ENCODE results near the gene GLCCI1. TPM values are rescaled to one million over a fixed set of nuclear protein-coding genes. Genes with fewer than 3 reads are reported as not detected.
"Not testable (repeated sequence)": the region's sequence is repeated elsewhere in the genome, so short reads cannot be mapped to it uniquely, and the experiment has no call there.

The GLCCI1 gene
- total RNA-seq, 1 donor from 2014 or later: 4.0 TPM

DNA sequence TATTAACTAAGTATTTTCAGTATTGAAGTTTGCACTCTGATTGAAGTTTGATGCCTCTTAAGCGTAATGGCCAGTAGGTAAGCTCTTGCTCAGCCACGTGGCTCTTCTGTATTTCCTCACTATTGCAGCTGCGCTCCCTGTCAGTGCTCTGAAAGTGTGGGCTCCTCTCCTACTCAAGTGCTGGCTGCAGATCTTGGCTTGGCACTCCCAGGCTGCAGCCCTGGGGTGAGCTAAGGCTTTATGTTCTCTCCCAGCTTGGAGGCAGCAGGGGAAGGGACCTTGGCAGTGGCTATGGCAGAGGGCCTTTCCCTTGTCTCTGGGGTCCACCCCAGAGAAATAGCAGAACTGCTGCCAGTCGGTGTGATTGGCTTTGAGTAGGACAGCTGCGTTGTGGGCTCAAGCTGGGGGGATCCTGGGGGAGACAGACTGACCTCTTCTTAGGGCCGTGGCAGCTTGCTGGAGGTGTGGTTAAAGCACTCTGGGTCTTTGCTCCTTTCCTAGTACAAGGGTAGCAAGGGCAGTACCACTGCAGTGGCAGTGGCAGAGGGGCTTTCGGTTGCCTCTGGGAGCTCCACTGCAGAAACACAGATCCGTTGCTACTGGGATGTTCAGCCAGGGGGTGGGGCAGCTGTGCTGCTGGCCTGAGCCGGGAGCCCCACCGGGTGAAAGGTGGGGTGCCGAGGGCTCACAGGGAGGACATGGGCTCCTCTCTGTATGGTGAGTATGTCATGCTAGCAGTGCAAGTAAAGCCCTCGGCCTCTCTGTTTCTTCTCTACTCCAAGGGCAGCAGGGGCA, 100.5 kb downstream of the GLCCI1 start:
- intact Hi-C loops (cut with DNase I): no loop called here
- ATAC-seq (ENCODE audit: poor library complexity) (peak; percentile 87), DNase-seq (peak; percentile 50)

GRCh38 chr7:8070451-8071180, 102.0 kb downstream of the GLCCI1 start:
- intact Hi-C loops (cut with DNase I): no loop called here
- ATAC-seq (ENCODE audit: poor library complexity): no peak
- no peak for DNase-seq

- DNase-seq (no peak), ATAC-seq (ENCODE audit: poor library complexity) (no peak)
- intact Hi-C loops (cut with DNase I): no loop called here
Measured at GRCh38 chr7:8078418-8078817, 109.8 kb downstream of the GLCCI1 start.

GRCh38 chr7:8082762-8083161, 114.2 kb downstream of the GLCCI1 start:
- intact Hi-C loops (cut with DNase I): no loop called here
- DNase-seq: no peak
- ATAC-seq (ENCODE audit: poor library complexity): no peak

DNA sequence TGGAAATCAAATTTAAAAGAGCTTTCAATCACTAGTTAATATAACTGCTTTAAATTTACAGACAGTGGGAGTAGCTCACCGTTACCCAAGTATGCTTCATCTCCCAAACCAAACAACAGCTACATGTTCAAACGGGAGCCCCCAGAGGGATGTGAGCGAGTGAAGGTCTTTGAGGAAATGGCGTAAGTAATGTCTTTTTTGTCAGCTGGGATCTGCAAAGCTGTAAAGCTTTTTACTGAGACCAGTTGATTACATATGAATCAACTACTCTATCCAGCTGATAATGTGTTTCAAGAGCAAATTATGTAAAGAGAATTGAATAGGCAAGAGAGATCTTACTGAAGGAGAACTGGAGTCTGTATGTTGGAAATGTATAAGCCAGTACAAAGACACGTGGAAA, 116.2 kb downstream of the GLCCI1 start:
- intact Hi-C loops (cut with DNase I): no loop called here
- DNase-seq: no peak
- ATAC-seq (ENCODE audit: poor library complexity): no peak

DNA sequence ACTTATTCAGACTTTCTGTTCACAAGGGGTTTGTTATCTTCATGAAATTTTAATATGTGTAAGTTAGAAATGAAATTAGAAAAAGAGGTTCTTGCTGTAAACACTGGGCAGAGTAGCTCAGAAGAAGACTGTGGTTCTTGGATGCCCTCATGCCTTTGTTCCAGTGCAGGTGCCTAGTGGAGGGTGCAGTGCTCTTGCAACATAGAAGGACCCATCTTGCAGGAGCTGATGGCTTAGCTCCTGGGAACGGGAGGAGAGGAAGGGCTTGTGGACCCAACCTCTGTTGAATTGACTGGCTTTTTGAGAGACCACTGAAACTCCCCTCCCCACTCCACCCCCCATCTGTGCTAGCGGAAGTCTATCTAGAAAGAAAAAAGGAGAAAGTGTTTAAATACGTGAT, 116.8 kb downstream of the GLCCI1 start:
- intact Hi-C loops (cut with DNase I): no loop called here
- DNase-seq (no peak), ATAC-seq (ENCODE audit: poor library complexity) (no peak)

DNA sequence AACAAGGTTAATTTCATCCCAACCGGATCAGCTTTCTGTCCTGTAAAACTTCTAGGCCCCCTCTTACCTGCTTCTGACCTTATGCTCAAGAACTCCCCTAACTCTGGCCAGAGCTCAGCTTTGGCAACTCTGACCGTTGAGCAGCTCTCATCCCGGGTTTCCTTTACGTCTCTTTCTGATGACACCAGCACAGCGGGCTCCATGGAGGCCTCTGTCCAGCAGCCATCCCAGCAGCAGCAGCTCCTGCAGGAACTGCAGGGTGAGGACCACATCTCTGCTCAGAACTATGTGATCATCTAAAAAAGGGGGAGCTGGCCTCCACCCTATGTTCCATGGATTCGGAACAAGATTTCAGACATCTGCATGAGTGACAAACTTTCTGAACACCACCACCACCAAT, 117.6 kb downstream of the GLCCI1 start:
- DNase-seq (no peak), ATAC-seq (ENCODE audit: poor library complexity) (no peak)
- intact Hi-C loops (cut with DNase I): no loop called here

- intact Hi-C loops (cut with DNase I): no loop called here
- DNase-seq (no peak), ATAC-seq (ENCODE audit: poor library complexity) (no peak)
Measured at GRCh38 chr7:8089036-8089780, 120.6 kb downstream of the GLCCI1 start.

- DNase-seq (no peak), ATAC-seq (ENCODE audit: poor library complexity) (no peak)
- intact Hi-C loops (cut with DNase I): no loop called here
Measured at GRCh38 chr7:8092140-8092539, 123.5 kb downstream of the GLCCI1 start.

- no peak for ATAC-seq (ENCODE audit: poor library complexity)
- no peak for DNase-seq
- intact Hi-C loops (cut with DNase I): no loop called here
Measured at GRCh38 chr7:8094164-8095140, 125.9 kb downstream of the GLCCI1 start.

- intact Hi-C loops (cut with DNase I); DNase-seq; ATAC-seq (ENCODE audit: poor library complexity): not testable (repeated sequence)
Measured at GRCh38 chr7:8101292-8101691, 132.7 kb downstream of the GLCCI1 start.

- DNase-seq: no peak
- intact Hi-C loops (cut with DNase I): no loop called here
- ATAC-seq (ENCODE audit: poor library complexity): no peak
Measured at GRCh38 chr7:8103282-8103681, 134.7 kb downstream of the GLCCI1 start.

- intact Hi-C loops (cut with DNase I): no loop called here
Measured at GRCh38 chr7:8105449-8106095, 137.0 kb downstream of the GLCCI1 start.

GRCh38 chr7:8109196-8110022, 140.8 kb downstream of the GLCCI1 start:
- intact Hi-C loops (cut with DNase I): no loop called here
- DNase-seq (no peak), ATAC-seq (ENCODE audit: poor library complexity) (no peak)

More at GRCh38 chr7:8105449-8106095, 137.0 kb downstream of the GLCCI1 start:
- DNase-seq (no peak), ATAC-seq (ENCODE audit: poor library complexity) (no peak)

DNA sequence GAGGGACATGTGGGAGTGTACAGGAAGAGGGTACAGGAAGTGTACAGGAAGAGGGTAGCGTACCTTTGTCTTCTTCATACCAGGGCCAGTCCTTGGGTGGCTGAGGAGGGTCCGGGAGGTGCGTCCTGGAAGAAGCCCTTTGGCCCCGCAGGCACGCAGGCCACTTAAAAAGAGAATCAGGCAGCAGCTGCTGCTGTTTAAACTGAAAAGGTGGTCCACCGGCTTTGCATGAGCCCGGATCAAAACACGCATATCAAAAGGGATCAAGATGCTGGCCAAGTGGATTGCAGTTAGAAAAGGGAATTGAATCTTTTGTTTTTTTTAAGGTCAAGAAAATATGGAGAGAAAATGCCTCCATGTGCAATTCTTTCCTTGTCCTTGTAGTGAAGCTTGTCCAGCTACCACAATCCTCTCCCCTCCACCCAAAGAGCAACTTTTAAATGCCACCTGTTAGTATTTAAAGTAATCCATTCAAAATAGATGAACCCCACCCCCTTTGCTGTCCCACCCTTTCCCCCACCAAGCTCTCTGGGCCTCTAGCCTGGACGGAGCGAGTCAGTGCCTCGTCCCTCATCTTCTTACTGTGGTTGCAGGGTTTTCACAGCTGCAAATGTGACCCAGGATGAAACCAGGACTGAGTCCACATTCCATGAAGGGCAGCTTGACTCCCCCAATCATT, 142.8 kb downstream of the GLCCI1 start:
- ATAC-seq (ENCODE audit: poor library complexity) (no peak), DNase-seq (no peak)
- intact Hi-C loops (cut with DNase I): no loop called here

GRCh38 chr7:8112685-8113084, 144.1 kb downstream of the GLCCI1 start:
- ATAC-seq (ENCODE audit: poor library complexity) (peak; percentile 18), DNase-seq (no peak)
- intact Hi-C loops (cut with DNase I): no loop called here

GRCh38 chr7:8113184-8113583, 144.6 kb downstream of the GLCCI1 start:
- no peak for DNase-seq
- ATAC-seq (ENCODE audit: poor library complexity): peak; percentile 74
- intact Hi-C loops (cut with DNase I): no loop called here
